ENCODE results near the gene DBH.

Gene DBH

DNA sequence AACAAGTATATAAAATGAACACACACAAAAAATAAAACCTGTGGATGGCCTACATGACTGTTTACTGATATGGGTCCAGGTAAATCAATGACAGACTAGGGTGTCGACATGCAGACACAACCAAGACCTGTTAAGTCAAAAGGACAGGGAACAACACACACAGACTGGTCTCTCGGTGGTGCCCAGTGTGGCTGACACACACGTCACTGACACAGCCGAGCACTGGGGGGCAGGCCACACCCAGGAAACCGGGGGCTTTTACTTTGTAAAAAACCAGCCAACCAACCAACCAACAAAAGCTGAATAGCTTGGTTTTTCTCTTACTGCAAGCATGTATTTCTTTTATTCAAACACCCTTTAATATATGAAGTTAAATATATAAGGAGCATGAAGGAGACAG lies 31.9 kb upstream of the DBH start:
- Histone ChIP-seq H3K79me2 (ENCODE audit: control insufficient read depth, low read length) (no peaks in the 10 kb centered on the region), H3K4me2 (ENCODE audit: low read length) (peak overlapping the region; percentile 37), H3K9me3 (ENCODE audit: control insufficient read depth, insufficient read depth, low read length) (peaks cover 2% of the 10 kb centered on the region; the same call in 1 of the 2 replicates), H3K27ac (ENCODE audit: low read depth, low read length) (no peak overlapping the region), H3K4me3 (ENCODE audit: low read length) (no peak overlapping the region), H4K20me1 (ENCODE audit: control insufficient read depth, insufficient read depth, low read depth, low read length) (no peaks in the 10 kb centered on the region), H3K9me2 (replicated peaks; ENCODE audit: control insufficient read depth, low read length) (no peaks in the 10 kb centered on the region), H3F3A (ENCODE audit: control insufficient read depth, insufficient read depth) (no peaks in the 10 kb centered on the region), H3K4me1 (ENCODE audit: control insufficient read depth, low read length) (peaks cover 13% of the 10 kb centered on the region), H3K36me3 (ENCODE audit: control insufficient read depth, low read length) (no peaks in the 10 kb centered on the region), H3K27me3 (ENCODE audit: control insufficient read depth, low read length) (peaks cover 12% of the 10 kb centered on the region)
- TF ChIP-seq, protein P1, sequence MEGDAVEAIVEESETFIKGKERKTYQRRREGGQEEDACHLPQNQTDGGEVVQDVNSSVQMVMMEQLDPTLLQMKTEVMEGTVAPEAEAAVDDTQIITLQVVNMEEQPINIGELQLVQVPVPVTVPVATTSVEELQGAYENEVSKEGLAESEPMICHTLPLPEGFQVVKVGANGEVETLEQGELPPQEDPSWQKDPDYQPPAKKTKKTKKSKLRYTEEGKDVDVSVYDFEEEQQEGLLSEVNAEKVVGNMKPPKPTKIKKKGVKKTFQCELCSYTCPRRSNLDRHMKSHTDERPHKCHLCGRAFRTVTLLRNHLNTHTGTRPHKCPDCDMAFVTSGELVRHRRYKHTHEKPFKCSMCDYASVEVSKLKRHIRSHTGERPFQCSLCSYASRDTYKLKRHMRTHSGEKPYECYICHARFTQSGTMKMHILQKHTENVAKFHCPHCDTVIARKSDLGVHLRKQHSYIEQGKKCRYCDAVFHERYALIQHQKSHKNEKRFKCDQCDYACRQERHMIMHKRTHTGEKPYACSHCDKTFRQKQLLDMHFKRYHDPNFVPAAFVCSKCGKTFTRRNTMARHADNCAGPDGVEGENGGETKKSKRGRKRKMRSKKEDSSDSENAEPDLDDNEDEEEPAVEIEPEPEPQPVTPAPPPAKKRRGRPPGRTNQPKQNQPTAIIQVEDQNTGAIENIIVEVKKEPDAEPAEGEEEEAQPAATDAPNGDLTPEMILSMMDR (IDR thresholded peaks at IDR 0.05; ENCODE audit: low read depth, low read length, poor library complexity, severe bottlenecking) = peak; percentile 44
- no peak for TF ChIP-seq EZH2phosphoT487 (IDR thresholded peaks at IDR 0.05; ENCODE audit: borderline replicate concordance, low read length)

DNA sequence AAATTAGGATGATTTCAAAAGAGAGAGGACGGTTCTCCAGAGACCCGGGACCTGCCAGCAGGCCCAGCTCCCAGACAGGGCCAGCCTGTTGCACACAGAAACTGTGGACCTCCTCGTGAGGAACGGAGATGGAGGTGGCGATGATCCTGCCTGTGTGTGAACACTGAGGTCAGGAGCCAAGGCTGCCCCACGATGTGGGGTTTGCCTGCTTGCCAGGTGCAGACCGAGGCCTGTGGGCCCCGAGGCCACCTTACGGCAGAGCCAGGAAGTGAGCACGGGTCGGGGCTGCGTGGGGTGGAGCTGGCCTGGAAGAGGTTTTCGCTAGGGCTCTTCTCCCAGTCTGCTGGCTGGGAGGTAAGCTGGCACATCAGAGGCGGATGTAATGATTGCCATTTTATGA lies 31.3 kb upstream of the DBH start:
- TF ChIP-seq, protein P1 (IDR thresholded peaks at IDR 0.05; ENCODE audit: low read depth, low read length, poor library complexity, severe bottlenecking) = no peak
- no peak for TF ChIP-seq EZH2phosphoT487 (IDR thresholded peaks at IDR 0.05; ENCODE audit: borderline replicate concordance, low read length)
- Histone ChIP-seq H3K9me2 (replicated peaks; ENCODE audit: control insufficient read depth, low read length) (no peaks in the 10 kb centered on the region), H3K27me3 (ENCODE audit: control insufficient read depth, low read length) (peaks cover 12% of the 10 kb centered on the region), H3K9me3 (ENCODE audit: control insufficient read depth, insufficient read depth, low read length) (no peaks in the 10 kb centered on the region), H3K4me2 (ENCODE audit: low read length) (peak overlapping the region; percentile 37), H4K20me1 (ENCODE audit: control insufficient read depth, insufficient read depth, low read depth, low read length) (no peaks in the 10 kb centered on the region), H3K4me1 (ENCODE audit: control insufficient read depth, low read length) (peaks cover 13% of the 10 kb centered on the region), H3K27ac (ENCODE audit: low read depth, low read length) (no peak overlapping the region), H3F3A (ENCODE audit: control insufficient read depth, insufficient read depth) (no peaks in the 10 kb centered on the region), H3K79me2 (ENCODE audit: control insufficient read depth, low read length) (no peaks in the 10 kb centered on the region), H3K4me3 (ENCODE audit: low read length) (no peak overlapping the region), H3K36me3 (ENCODE audit: control insufficient read depth, low read length) (no peaks in the 10 kb centered on the region)

DNA sequence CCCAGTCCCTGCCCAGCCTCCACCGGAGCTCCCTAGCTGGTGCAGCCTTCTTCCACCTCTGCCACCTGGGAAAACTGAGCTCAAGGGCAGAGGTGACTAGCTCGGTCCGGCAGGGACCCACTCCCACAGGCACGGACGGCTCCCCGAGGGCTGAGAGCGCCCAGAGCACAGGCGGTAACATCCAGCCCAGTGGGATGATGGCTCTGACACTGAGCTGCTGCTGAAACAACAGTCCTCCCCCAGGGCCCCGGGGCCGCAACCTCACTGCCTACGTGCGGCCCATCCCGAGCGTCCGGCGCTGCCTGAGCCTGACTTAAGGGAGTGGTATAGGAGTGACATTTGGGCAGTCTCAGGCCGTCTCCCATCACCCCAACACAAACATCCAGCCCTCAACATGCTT lies 30.7 kb upstream of the DBH start:
- H3F3A ChIP-seq (ENCODE audit: control insufficient read depth, insufficient read depth) = no peaks in the 10 kb centered on the region
- H3K36me3 ChIP-seq (ENCODE audit: control insufficient read depth, low read length) = no peaks in the 10 kb centered on the region
- H3K4me3 ChIP-seq (ENCODE audit: low read length) = no peak overlapping the region
- H3K27me3 ChIP-seq (ENCODE audit: control insufficient read depth, low read length) = peaks cover 13% of the 10 kb centered on the region
- H3K4me1 ChIP-seq (ENCODE audit: control insufficient read depth, low read length) = peaks cover 13% of the 10 kb centered on the region
- H3K9me2 ChIP-seq (replicated peaks; ENCODE audit: control insufficient read depth, low read length) = no peaks in the 10 kb centered on the region
- no peak overlapping the region for H3K4me2 ChIP-seq (ENCODE audit: low read length)
- TF ChIP-seq, protein P1 (IDR thresholded peaks at IDR 0.05; ENCODE audit: low read depth, low read length, poor library complexity, severe bottlenecking) = no peak
- no peak for TF ChIP-seq EZH2phosphoT487 (IDR thresholded peaks at IDR 0.05; ENCODE audit: borderline replicate concordance, low read length)
- no peaks in the 10 kb centered on the region for H3K79me2 ChIP-seq (ENCODE audit: control insufficient read depth, low read length)
- no peaks in the 10 kb centered on the region for H4K20me1 ChIP-seq (ENCODE audit: control insufficient read depth, insufficient read depth, low read depth, low read length)
- no peaks in the 10 kb centered on the region for H3K9me3 ChIP-seq (ENCODE audit: control insufficient read depth, insufficient read depth, low read length)
- no peak overlapping the region for H3K27ac ChIP-seq (ENCODE audit: low read depth, low read length)
